HG03521 (cell line): ENCODE data around the gene ADAMTS6.
"Not testable (repeated sequence)": the region's sequence is repeated elsewhere in the genome, so short reads cannot be mapped to it uniquely, and the experiment has no call there.

Experiments used
- ATAC-seq: cut with Tn5 transposase; IDR thresholded peaks from one replicate; pipeline ENCODE4 v1.9.1; 2021; ENCODE audit warnings: mild to moderate bottlenecking, moderate library complexity; ENCODE audit not compliant: unreplicated experiment

Gene ADAMTS6

DNA sequence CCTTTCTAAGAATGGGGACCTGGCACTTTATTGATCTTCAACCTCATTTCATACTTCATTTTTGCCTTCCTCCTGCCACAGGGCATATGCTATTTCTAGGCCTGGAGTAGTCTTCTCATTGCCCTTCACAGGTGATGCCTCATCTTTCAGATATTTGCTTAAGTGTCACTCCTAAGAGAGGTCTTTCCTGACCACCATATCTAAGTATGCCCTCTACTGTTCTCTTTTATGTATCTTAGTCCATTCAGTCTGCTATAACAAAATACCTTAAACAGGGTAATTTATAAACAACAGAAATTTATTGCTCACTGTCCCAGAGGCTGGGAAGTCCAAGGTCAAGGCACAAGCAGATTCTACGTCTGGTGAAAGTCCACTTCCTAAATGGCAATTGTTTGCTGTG, 99.1 kb downstream of the ADAMTS6 start:
- no peak for ATAC-seq

DNA sequence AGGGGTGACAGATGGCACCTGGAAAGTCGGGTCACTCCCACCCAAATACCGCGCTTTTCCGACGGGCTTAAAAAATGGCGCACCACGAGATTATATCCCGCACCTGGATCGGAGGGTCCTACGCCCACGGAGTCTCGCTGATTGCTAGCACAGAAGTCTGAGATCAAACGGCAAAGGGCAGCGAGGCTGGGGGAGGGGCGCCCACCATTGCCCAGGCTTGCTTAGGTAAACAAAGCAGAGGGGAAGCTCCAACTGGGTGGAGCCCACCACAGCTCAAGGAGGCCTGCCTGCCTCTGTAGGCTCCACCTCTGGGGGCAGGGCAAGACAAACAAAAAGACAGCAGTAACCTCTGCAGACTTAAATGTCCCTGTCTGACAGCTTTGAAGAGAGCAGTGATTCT, 111.2 kb downstream of the ADAMTS6 start:
- ATAC-seq: not testable (repeated sequence)

DNA sequence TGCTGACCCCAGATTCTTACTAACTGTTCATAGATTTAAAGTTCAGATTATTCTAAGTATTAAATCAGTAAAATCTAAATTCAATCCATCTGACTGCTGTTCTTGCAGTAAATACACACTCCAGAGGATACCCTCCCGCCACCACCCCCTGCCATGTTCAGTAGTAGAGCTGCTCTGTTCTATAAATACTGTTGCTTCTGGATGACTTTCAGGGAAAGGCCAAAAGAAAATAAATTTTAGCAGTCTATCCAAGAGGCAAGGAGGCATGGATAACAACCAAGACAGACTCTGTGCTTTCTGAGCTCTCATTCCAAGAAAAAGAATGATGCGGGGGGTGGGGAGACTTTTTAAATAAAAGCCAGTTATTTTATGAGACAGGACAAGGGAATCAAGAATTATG, 115.1 kb downstream of the ADAMTS6 start:
- no peak for ATAC-seq

DNA sequence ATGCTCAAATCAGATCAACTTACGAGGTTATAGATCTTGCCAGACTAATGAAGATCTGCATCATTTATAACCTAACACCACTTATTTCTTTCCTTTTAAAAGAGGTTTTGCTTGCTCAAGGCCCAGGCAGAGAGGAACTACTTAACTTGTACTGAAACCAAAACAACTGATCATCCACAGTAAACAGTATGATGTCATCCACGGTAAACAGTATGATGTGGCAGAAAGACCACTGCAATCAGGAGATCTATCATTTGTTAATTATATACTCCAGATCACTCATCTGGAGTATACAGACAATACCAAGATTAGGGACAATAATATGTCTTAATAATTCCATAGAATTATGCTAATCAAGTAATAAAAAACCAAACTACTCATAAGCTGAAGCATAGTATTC, 116.8 kb downstream of the ADAMTS6 start:
- no peak for ATAC-seq

DNA sequence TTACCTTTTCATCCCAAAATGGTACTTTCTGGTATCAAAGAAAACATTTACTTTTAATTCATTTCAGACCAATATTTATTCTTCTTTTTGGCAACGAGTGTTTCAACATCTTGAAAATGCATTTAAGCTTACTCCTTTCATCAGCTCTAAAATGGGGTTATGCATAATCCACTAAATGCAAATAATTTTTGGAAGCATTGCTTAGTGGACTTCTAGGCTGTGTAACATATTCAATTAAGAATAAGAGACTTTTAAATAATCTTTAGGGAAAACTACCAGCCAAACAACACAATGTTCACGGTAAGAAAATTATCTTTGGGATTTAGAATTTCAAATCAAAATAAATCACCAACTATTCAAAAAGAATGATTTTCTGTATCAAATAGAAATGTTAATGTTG, 118.2 kb downstream of the ADAMTS6 start:
- no peak for ATAC-seq

DNA sequence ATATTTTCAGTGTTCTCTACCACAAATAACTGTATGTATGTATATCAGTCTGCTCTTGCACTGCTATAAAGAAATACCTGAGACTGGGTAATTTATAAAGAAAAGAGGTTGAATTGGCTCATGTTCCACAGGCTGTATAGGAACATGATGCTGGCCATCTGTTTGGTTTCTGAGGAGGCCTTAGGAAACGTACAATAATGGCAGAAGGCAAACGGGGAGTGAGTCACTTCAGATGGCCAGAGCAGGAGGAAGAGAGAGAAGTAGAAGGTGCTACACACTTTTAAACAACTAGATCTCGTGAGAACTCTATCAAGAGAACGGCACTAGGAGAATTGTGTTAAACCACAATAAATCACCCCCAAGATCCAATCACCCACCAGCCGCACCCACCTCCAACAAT, 121.7 kb downstream of the ADAMTS6 start:
- ATAC-seq: no peak

DNA sequence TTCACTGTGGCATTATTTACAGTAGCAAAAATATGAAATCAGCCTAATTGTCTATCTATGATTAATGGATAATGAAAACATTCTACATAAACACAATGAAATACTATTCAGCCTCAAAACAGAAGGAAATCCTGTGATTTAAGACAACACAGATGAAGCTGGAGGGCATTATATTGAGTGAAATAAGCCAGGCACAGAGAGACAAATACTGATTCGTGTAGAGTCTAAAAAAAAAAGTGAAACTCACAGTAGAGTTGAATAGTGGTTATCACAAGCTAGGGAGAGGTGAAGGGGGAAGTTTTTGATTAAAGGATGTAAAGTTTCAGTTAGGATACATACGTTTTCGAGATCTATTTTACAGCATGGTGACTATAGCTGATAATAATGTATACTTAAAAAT, 122.2 kb downstream of the ADAMTS6 start:
- no peak for ATAC-seq

DNA sequence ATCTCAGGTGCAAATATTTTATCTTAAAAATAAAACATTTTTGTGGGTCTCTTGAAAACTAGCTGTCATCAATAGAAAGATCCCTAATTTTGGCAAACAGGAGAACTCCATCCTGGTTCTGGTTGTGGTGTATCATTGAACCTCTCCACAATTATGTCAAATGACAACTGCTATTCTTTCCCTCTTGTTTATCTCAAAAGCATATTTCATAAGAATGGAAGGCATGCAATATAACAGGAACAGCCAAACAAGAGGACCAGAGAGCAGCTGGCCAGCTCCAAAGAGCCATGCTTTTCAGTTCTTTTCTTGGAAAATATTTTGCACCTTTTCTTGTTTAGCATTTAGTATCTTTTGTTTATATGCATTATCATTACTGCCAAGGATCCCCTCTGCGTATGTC, 125.4 kb downstream of the ADAMTS6 start:
- no peak for ATAC-seq

DNA sequence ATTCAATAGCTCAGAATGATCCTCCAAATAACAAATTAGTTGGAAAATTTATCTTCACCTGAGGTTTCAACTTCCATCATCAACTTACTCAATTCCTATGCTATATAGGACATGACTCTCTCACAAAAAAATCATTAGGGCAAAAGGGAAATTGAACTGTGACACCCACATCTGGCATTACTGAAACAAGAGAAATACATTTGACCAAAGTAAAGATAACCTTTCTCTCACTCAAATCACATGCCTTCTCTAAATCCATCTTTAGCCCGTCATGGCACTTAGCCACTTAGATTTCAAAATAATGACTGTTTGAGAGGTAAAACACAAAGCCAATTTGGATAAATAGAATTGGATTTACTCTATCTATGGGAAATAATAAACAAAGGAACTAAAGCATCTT, 126.4 kb downstream of the ADAMTS6 start:
- ATAC-seq: no peak

DNA sequence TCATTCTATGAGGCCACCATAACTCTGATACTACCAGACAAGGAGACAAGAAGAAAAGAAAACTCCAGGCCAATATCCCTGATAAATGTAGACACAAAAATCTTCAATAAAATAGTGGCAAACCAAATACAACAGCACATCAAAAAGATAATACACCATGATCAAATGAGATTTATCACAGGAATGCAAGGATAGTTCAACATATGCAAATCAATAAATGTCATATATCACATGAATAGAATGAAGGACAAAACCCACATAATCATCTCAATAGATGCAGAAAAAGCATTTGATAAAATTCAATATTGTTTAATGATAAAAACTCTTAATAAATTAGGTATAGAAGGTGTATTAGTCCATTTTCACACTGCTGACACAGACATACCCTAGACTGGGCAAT, 139.9 kb downstream of the ADAMTS6 start:
- ATAC-seq: no peak

DNA sequence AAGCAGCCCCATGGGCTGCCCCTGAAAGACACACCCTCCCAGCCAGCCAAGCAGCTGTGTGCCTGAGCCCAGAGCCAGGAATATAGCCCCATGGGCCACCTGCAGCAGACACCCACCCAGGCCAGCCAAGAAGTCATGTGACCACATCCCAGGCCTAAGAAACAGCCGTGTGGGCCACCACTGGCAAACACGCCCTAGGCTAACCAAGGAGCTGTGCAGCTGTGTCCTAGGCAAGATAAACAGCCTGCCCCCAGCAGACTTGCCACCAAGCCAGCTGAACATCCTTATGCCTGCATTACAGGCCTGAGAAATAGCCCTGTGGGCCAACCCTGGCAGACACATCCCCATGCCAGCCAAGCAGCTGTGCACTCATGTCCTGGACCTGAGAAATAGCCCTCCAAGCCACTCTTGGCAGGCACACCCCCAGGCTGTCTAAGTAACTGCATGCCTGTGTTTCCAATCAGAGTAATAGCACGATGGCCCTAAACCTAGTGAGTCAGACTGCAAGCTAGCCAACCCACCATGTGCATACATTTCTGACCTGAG, 143.0 kb downstream of the ADAMTS6 start:
- ATAC-seq: no peak

DNA sequence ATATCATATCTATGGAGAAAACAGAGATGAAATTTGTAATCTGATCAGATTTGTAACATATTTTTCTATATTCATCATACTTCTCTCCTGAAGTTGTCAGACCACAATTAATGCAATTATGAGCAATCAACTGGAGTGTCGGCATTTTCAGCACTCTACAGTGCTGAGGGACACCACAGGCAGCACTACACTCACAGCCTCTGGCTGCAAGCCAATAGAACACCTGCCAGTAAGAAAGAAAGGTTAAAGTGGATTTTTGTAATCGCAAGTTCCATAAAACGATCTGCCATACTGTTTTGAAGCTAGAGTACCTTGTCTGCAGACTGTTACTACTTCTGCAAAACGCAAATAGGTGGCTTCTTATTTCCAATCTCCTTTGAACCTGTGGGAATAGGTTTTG, 147.6 kb downstream of the ADAMTS6 start:
- no peak for ATAC-seq

DNA sequence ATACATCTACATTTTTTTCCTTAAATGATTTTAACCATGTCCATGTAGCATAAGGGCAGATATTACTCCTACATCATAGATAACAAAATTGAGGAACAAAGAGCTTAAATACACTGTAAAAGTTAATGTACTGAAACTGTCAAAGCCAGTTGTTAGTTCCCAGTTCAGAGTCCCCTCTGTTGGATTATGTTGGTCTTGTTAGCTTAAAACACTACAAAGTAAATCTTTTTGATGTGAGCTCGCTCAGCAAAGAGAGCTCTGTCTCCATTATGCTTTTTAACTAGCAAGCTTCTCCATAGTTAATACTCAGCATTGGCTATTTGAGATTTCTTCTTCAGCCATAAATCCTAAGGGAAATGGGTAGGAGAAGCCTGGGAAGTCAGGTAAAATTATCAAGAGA, 149.1 kb downstream of the ADAMTS6 start:
- no peak for ATAC-seq

DNA sequence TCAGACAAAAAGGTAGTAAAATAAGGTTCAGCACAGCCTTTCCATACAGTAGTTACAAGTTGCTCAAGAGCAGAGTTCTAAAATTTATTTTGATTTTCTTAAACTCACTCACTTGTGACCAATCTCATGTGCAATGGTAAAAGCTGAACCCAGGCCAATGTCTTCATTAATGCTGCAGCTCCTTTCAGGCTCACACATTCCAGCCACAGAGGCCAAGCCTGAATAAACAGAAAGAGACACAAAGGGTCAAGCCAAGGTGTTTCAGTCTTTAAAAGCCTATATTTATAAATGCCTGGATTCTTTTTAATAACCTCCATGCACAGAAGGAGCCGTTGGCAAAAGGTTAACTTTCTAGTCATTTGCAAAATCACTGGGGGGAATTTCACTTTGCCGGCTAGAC, 152.5 kb downstream of the ADAMTS6 start:
- no peak for ATAC-seq

DNA sequence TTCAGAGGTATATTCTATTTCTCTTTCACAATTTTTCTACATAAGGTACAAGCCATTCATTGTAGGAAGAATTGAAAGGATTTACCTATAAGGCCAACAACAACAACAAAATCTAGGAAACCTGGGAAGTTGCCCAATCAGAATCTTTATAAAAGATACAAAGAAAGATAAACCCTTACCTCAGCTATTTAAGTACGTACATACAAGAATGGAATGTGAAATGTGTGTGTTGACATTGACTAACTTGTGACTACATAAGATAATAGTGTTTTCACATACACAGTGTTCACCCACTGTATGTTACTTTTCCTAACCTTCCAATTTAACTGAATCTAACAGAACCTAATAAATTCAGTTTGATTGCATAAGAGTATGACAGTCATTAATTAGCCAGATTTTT, 154.1 kb downstream of the ADAMTS6 start:
- ATAC-seq: no peak

DNA sequence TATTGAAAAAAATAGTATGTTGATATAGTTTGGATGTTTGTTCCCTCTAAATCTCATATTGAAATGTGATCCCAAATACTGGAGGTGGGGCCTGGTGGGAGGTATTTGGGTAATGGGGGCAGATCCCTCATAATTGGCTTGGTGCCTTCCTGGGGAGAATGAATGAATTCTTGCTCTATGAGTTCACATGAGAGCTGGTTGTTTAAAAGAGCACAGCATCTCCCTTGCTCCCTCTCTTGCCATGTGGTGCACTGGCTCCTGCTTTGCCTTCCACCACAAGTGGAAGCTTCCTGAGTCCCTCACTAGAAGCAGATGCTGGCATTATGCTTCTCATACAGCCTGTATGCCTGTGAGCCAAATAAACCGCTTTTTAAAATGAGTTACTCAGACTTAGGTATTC, 154.8 kb downstream of the ADAMTS6 start:
- no peak for ATAC-seq

DNA sequence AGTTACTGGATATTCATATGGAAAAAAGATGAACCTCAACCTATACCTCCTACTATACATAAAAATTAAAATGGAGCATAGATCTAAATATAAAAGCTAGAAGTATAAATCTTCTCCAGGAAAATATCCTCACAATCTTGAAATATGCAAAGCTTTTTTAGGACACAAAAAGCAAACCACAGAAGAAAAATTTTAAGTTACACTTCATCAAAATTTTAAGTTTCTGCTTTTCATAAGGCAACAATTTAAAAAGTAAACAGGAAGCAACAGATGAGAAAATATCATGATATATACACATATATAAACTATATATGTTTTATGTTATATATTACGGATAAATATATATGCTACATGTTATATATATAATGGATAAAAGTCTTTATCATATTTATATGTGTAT, 157.5 kb downstream of the ADAMTS6 start:
- no peak for ATAC-seq

DNA sequence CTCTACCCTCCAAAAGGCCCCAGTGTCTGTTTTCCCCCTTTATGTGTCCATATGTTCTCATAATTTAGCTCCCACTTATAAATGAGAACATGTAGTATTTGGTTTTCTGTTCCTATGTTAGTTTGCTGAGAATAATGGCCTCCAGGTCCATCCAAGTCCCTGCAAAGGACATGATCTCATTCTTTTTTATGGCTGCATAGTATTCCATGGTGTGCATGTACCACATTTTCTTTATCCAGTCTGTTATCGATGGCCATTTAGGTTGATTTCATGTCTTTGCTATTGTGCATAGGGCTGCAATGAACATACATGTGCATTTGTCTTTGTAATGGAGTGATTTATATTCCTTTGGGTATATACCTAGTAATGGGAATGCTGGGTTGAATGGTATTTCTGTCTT, 161.0 kb downstream of the ADAMTS6 start:
- ATAC-seq: not testable (repeated sequence)

DNA sequence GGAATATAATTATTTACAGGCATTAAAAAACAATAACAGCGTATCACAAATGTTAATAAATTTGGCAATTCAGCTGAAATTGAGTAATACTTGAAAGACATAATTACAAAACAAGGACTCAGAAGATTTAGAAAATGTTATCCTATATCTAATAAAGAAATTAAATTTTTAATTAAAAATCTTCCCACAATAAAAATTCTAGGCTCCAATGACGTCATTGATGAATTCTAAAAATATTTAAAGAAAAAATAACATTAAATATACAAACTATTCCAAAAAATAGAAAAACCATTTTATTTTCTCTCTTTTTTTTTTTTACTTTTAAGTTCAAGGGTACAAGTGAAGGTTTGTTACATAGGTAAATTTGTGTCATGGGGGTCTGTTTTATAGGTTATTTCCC, 161.5 kb downstream of the ADAMTS6 start:
- no peak for ATAC-seq

DNA sequence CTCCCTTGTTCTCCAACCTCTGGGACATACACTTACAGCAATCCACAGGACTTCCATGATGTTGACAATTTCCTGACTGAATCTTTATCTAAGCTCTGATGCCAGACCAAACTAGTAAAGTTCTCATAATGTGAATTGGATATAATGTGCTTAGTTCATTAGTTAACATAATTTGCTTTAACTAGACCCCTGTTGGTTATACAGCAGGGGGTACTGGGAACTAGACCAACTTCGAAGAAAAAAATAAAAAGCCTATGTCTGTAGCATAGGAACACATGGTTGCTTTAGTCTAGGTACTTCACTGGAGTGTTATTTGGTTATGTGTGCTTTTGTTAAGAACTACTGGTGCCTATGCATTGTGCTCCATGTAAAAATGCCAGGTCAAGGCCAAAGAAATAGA, 173.8 kb downstream of the ADAMTS6 start:
- ATAC-seq: no peak

DNA sequence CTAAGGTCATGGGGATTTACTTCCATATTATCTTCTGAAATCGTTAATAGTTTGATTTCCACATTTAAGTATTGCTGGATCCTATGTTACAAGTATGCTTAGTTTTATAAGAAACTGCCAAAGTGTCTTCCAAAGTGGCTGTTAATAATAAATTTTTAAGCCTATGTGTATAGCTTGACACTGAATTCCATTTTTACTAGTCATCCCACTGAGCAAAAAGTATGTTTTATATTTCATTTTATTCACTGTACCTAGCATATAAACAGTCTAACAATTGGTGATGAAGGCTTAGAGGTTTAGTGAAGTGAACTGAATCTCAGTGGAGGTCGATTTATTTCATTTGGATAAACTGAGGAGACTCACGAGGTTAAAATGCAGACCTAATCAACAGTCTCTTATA, 174.6 kb downstream of the ADAMTS6 start:
- no peak for ATAC-seq

DNA sequence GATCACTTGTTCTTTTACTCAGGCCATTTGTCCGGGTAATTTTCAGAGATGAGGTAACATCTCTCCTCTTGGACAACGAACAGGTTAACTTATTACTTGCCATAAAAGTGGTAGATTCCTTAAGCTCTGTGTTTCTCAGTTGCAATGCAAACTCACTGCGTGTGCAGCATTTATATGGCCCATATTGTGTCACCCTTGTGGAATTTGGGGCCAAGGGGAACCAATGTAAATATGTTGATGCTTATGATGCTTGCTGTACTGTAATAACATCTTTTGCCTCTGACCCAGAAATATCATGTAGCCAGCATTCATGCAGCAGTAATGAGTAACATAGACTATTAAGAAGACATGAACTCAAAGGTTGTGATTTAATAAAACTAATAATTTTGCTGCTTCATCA, 175.8 kb downstream of the ADAMTS6 start:
- ATAC-seq: no peak

DNA sequence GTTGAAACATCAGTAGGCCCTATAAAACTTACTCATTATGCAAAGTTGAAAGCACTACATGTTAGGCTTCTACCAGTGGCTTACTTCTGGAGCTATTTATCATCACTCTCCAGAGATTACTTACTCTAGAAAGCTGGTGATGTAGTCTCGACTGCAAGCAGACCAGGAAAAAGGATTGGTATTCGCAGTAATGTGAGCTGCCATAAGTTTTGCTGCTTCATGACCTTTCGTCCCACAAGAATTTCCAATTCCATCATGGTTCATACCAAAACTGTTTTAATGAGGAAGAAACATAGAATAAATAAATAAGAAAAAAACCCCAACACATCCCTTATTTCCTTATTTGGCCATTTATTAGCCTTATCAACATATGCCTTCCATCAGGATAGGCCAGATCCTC, 181.9 kb downstream of the ADAMTS6 start:
- no peak for ATAC-seq

DNA sequence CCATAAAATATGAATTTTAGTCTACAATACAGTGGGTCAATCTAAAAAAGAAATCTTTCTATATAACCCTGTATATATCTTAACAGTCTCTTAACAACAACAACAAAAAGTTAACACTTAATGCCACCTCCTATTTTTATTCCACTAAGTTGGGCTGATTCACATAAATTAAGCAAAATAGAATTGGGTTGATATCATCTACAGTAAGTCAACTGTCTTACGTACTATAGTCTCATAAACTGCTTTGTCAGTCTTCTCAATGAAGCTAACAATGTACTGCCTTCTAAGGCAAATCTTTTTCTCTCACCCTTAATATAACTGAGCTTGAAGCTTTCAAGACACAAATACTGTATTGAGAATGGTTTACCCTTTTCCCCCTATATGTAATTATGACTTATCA, 185.7 kb downstream of the ADAMTS6 start:
- ATAC-seq: no peak
